ENCODE data around the gene CFI.

Gene CFI

DNA sequence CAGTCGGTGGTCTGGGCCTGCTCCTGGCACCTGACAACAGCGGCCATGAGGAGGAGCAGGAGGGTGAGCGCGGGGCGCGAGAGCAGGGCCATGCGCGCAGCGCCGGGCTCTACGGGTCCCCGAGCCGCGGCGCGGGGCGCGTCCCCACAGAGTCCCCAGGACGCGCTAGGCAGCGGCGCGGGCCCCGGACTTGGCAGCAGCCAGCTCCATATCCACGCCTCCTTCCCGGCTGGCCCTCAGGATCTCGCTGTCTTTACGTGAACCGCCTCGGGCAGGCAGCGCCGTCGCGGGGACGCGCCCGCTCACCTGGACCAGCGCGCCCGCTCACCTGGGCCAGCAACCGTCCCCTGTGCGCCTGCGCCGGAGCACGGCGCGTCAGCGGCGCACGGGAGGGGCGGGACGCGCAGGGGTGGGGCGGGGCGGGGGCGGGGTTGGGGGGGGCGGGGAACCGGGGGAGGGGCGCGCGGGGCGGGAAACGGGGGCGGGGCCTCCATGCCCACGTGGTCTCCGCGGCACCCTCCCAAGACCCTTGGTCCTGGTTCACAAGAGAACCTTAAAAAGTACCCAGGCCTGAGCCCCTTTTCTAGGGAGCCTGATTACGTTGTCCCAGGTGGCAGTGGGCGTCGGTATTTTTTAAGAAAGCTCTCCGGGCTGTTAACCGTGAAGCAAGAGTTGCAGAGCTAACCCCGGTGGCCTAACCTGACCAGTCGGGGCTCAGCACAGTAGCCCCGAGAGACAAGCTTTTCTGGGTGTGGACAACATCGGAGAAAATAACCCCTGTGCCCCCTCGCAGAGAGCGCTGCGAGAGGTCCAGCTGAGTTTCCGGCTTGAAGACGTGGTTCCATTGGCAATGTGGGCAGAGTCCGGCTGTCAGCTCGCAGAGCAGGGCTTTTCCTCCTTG lies 71.8 kb downstream of the CFI start, which contains the start of gene PLA2G12A:
Gene PLA2G12A, minus strand, starts transcription at position 353 of the 901 bp plus-strand sequence. Its CDS starts 261 bp downstream, at position 92.
- DNase-seq: peak; percentile 83

DNA sequence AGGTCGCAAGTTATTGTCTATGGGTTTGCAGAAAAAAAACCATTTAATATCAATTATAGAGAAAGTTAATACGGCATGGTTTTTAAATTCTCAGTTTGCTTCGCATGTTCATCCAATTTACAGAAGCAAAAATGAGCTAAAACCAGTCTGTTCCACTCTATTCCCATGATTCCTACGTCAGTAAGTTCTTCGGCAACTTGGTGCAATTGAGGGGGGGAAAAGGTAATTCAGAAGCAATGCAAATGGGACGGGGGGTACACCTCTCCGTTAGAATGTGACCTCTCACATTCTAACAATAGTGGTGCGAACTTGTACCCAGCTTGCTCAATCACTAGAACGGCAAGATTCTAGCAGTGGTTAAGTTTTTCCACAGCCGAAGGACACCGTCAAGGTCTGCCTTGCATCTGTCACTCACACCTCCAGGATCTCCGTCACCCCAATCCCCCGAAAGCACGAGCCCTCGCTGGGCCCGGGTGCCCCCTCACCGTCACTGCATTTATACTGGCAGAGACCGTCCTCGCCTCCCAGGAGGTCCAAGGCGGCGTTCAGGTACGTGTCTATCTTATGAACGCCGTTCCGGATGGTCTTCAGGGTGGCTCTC lies 72.6 kb downstream of the CFI start:
- DNase-seq: no peak

DNA sequence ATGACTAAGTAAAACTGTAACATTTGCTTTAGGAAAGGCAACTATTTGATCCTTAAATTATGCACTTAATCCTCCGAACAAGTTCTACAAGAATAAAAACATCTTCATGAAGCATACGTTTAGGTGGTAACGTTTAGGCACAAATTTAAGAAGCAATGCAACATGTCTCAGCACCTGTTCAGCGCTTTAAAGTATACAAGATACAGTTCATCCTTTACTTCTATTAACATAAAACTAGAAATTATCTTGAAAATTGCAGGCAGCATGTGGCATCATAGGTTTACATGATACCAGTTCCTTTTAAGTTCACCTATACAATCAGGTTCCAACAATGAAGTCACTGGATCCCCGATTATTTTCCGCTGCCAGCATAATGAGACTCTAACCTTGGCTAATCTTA lies 73.4 kb downstream of the CFI start:
- no peak for DNase-seq

DNA sequence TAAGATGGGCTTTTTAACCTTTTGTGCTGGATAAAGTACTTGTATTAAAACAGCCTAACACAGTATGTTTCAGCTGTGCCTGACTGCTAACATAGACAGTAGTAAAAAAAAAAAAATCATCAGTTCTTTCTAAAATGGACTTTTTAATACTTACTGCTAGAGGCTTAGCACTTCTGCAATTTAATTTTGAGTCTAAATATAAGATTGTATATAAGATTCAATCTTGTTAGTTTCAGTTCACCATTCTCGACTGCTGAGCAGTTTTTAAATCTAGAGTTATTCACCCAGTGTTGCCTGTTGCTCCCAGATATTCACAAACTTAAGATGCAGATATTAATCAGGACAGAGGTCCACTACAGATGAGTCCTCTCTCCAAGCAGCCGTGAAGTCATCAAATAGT lies 78.7 kb downstream of the CFI start:
- no peak for DNase-seq

DNA sequence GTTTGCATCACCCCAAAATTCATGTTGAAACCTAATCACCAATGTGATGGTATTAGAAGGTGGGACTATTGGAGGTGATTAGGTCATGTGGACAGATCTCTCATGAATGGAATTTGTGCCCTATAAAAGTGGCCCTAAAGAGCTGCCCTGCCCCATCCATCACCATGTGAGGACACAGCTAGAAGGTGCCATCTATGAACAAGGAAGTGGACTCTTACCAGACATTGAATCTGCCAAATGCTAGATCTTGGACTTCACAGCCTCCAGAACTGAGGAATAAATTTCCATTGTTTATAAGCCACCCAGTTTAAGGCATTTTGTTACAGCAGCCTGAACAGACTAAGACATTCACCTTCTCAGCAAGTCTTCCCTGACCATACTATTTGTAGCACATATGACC lies 79.4 kb downstream of the CFI start:
- no peak for DNase-seq

DNA sequence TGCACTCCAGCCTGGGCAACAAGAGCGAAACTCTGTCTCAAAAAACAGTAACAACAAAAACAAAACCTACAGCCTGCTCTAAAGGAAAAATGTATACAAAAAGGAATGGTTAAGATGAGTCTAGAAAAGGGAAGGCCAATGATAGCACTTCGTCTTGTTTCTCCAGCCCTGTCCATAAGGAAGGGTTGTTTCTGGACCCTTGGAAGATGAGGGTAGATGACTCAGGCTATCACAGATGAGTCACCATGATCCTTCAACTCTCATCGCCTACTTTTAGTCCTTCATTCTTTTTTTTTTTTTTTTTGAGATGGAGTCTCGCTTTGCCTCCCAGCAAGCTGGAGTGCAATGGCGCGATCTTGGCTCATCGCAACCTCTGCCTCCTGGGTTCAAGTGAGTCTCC lies 80.8 kb downstream of the CFI start:
- no peak for DNase-seq

DNA sequence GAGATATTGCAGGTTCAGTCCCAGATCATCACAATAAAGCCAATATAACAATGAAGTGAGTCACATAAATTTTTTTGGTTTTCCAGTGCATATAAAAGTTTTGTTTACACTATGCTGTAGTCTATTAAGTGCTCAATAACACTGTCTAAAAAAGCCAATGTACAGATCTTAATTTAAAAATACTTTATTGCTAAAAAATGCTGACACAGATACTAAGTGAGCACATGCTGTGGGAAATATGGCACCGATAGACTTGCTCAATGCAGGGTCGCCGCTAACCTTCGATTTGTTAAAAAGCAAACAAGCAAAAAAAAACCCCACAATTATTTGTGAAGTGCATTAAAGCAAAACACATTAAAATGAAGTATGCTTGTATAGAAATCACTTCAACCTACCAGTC lies 82.2 kb downstream of the CFI start:
- DNase-seq: no peak

DNA sequence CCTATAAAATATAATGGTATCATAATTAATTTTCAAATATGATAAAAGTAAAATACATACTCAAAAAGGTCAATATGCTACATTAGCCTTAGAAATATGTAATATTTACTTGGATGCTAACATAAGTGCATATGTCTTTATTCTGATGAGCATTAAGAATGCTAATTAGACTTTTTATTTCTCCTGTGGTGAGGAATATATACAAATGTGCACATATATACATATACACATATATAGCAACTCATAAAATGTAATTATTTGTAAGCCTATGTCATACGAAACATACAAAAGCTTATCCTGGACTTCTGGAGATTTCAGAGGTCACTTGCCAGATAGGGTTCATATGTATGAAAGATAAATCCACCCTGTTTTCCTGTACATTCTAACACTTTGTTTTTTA lies 83.0 kb downstream of the CFI start:
- no peak for DNase-seq

DNA sequence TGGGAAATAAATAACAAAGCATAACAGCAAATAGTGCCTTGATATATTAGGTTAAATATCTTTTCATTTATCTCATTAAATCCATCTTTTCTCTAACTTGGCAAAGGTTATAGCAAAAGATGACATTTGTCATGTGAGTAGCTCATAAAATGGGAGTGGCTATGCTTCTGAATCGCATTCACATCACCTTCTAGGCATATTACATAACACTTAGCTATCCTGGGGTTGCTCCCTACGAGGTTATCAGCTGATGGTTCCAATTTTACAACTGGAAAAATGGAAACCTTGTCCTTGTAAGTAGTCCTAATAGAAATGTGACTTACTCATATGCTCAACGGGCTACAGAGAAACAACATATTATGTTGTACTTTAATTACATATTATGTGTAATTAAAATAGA lies 88.3 kb downstream of the CFI start:
- DNase-seq: no peak

DNA sequence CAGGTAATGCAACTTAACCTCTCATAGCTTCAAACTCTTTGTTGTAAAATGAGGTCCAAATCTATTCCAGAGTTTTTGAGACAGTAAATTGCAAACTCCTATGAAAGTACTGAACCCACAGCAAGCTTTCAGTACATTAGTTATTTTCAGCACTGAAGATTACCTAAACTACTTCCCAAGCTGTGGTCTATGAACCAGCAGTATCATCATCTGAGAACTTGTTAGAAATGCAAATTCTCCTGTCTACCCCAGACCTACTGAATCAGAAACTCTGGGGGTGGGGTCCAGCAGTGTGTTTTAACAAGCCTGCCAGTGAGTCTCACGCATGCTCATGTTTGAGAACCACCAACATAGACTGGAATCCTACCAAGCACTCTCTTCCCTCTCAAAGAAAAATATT lies 92.8 kb downstream of the CFI start:
- no peak for DNase-seq

DNA sequence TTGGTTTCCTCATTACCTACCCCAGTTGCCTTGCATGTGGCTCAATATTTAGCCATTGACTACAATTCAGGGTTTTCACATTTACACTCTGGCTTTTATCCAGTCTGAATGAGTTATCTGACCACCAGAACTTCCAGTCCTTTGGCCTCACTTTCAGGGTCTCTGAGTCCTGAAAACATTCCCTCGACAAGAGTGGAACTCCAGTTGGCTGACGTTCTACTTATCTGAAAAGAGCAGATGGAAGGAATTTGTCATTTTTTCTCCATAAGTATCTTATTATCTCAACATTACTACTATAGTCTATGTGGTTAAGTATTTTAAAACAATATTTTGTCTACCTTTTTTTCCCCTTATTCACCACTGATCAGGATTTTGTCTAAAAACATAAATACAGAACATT lies 93.4 kb downstream of the CFI start:
- DNase-seq: no peak

DNA sequence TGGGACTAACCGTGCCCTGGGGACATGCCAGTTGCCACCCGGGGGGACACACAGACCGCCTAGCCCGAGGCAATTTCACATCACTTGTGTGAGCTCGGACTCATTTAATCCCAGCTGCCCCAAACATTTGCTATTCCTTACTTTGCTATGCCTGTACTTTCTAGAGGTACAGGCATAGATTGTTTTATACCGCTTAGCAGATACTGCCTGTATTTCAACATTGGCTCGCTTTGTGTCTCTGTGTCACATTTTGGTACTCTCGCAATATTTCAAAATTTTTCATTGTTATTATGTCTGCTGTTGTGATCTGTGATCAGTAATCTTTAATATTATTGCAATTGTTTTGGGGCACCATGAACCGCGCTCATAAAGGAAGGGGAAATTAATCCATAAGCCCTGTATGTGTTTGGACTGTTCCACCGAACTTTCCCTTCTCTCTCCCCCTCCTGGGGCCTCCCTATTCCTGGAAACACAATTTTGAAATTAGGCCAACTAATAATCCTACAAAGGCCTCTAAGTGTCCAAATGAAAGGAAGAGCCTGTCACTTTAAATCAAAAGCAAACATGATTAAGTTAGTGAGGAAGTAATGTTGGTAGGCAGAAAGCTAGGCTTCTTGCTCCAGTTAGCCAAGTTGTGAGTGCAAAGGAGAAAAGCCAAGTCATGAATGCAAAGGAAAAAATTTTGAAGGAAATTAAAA lies 98.0 kb downstream of the CFI start:
- no peak for DNase-seq

DNA sequence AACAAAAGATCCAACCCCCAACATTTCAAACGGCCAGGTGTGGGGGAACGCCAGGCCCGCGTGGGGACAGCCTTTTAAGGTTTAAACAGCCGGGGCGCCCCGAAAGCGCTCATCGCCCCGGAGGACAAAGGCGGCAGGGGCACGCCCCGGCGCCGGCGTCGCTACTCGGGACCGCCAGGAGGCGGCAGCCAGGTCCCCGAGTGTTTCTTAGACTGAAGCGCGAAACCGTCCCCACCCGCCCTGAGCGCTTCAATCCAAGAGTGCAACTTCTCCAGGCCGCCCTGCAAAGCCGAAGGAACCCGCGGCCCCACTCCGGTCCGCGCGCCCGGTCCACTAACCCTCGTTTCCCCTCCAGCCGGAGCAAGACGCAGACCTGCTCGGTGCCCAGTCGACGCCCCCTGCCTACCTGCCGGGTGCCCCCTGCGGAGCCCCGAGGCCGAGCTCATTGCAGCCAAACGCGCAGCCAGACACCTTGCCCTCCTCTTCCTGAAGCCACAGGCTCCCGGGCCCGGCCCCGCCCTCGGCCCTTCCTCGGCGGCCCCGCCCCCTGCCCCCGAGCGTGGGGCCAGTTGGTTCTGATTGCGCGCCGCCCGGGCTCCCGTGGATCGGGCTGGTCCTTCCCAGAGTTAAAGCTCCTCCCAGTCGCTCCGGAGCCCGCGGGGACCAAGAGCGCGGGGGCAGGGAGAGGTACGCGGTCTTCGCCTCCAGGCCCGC lies 98.7 kb downstream of the CFI start, which contains the start of gene CASP6:
Gene CASP6, minus strand, starts transcription at position 496 of the 714 bp plus-strand sequence. Its CDS starts 50 bp downstream, at position 446.
- DNase-seq: peak; percentile 67

DNA sequence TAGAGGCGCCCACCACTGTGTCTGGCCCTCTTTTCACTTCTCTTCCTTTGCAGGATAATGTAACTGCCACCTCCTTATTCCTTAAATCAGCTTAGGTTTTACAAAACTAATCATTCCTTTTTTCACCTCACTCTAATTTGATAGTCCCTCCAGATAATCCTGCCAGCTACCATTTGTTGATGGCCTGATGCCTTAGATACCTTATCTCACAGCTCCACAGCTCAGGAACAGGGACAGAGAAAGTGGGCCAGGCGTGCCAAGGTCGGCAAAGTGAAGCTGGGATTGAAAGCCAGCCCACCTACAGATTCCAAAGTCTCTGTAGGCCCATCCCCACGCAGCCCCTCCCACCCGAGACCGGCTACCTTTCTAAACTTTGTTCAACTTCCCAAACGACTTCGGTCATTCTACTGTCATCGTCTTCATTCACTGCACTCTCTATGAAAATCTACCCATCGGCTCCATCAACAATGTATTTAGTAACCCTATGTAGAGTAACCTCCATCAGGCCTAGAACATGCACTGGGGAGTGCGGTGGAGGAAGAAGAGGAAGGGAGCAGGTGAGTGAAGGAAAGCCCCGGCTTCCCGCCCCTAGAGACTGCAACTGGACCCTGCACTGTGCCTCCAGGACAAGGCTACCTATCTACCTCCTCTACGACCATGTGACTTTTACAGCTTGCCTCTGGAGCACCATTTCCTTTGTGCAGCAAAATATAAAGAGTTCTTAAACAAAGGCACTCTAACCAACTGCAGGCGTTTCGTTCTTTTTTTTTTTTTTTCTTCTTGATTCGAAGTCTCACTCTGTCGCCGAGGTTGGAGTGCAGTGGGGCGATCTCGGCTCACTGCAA lies 100.0 kb downstream of the CFI start:
- DNase-seq: no peak

DNA sequence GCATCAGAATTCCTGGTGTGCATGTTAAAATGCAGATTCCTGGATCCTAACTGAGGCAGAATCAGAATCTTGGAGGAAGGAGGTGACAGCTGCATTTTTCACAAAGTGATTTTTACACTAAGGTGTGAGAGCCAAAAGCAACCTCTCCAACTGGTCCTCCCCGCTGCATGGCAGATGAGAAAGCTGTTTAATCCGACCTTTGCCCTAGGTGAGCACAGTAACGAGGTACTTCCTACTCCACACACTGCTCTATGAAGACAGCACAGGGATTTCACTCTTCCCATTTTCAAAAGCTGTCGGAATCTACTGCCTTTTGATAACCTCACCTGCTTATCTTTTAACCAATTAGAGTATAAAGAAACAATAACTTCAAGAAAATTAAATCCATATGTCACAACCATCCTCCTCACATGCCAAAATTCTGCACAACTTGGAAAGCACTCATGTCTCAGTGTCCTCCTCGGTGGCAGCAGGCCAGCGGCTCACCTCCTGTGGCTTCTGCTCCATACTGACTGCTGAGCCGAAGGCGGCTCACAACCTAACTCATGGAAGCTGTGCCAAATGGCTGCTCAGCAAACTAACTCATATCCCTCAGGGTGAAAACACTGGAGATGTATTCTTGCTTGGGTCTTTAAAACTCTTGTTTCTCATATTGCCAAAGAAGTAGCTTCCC lies 102.1 kb downstream of the CFI start:
- DNase-seq: no peak

DNA sequence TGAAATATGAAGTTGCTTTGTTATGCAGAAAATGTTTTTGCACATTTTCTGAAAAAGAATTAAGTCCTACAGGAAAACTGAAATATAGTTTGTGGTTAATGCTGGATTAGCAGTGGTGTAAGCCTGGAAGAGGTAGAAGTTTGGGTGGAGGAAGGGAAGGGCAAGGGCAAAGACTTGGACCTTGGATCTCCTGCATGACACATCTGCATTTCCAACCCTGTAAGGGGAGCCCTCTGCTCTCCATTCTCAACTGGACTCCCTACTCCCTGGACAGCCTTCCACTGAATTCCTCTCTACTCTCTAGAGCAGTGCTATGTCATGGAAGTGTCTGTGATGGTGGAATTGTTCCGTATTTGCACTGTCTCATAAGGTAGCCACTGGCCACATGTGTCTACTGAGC lies 103.1 kb downstream of the CFI start:
- no peak for DNase-seq

DNA sequence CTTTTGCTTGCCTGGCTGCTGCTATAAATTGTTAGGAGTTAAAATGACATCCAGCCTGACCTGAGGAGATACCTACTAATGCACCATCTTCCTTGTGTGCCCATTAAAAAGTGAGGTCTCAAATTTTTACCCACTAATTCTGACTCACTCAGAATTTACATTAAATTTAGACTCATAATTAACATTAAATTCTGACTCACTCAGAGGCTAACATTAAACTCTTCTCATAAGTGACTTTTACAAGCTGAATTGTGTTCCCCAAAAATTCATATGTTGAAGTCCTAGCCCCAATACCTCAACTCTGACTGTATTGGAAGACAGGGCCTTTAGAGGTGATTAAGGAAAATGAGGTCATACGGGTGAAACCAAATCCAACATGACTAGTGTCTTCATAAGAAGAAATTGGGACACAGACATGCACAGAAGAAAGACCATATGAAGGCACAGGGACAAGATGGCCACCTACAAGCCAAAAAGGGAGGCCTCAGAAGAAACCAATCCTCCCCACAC lies 110.3 kb downstream of the CFI start:
- DNase-seq: no peak
